HPDE6-E6E7 (cell line): ENCODE measurements around the gene HHIPL1.

Experiments used
- DNase-seq: peaks from one replicate; pipeline ENCODE4 v3.0.0; 2011; ENCODE audit warnings: missing footprints; ENCODE audit errors: extremely low spot score

HHIPL1 gene

GRCh38 chr14:99675382-99675835, 30.5 kb downstream of the HHIPL1 start:
- DNase-seq, result no peak

GRCh38 chr14:99675951-99676350, 31.0 kb downstream of the HHIPL1 start:
- DNase-seq, result no peak

GRCh38 chr14:99676657-99677056, 31.7 kb downstream of the HHIPL1 start:
- DNase-seq, result no peak

- DNase-seq, result no peak
Observed at GRCh38 chr14:99677231-99678140, 32.6 kb downstream of the HHIPL1 start.

- DNase-seq, result no peak
Observed at GRCh38 chr14:99678198-99678597, 33.3 kb downstream of the HHIPL1 start.

- no peak for DNase-seq
Observed at GRCh38 chr14:99679111-99679510, 34.2 kb downstream of the HHIPL1 start.

GRCh38 chr14:99679543-99679942, 34.6 kb downstream of the HHIPL1 start:
- no peak for DNase-seq

- no peak for DNase-seq
Observed at GRCh38 chr14:99679996-99680395, 35.1 kb downstream of the HHIPL1 start.

- DNase-seq, result no peak
Observed at GRCh38 chr14:99681101-99681831, 36.3 kb downstream of the HHIPL1 start.

GRCh38 chr14:99681832-99682148, 36.9 kb downstream of the HHIPL1 start:
- no peak for DNase-seq

GRCh38 chr14:99682809-99683618, 38.1 kb downstream of the HHIPL1 start:
- DNase-seq, result peak; percentile 81

GRCh38 chr14:99683619-99684409, 38.9 kb downstream of the HHIPL1 start, which contains the start of gene CYP46A1:
Gene CYP46A1 (plus strand): TSS chr14:99684298. CDS start chr14:99684418, 120 bp downstream.
- DNase-seq, result peak; percentile 97

GRCh38 chr14:99684410-99684934, 39.5 kb downstream of the HHIPL1 start:
- no peak for DNase-seq

GRCh38 chr14:99685151-99685591, 40.2 kb downstream of the HHIPL1 start:
- DNase-seq, result no peak

- DNase-seq, result no peak
Observed at GRCh38 chr14:99685596-99685995, 40.7 kb downstream of the HHIPL1 start.

- DNase-seq, result no peak
Observed at GRCh38 chr14:99686557-99687283, 41.8 kb downstream of the HHIPL1 start.

- no peak for DNase-seq
Observed at GRCh38 chr14:99687284-99688209, 42.6 kb downstream of the HHIPL1 start.

- DNase-seq, result no peak
Observed at GRCh38 chr14:99688210-99688581, 43.3 kb downstream of the HHIPL1 start.

GRCh38 chr14:99688629-99689028, 43.7 kb downstream of the HHIPL1 start:
- DNase-seq, result no peak
